ENCODE measurements around the gene CDCA7. TPM values are rescaled to one million over a fixed set of nuclear protein-coding genes. Genes with fewer than 3 reads are reported as not detected.

Gene CDCA7
- total RNA-seq, 1 experiment from 2014 or later, result 50.3 TPM

DNA sequence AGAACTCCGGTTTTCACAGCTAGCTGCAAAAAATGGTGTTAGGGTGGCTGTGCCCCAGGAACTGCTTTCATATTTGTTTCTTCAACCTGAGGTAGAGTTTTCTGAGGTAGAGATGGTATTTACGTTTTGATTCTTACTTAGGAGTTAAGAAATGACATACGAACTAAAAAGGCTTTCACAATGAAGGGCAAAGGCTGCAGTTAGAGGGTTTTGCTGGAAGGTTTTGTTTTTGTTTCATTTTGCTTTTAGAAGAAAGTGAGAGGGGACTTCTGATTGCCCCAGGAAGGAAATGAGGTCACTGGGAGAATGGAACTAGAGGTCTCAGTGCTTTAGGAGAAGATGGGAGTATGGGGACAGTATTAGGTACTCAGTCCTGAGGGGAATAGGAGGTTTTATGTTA is 15.5 kb downstream of the CDCA7 start:
- peaks cover 41 to 48% (median 48%) of the 10 kb centered on the region in 3 experiments; a peak in 6 of 7 replicates for H3K36me3 Mint-ChIP-seq (ENCODE audit: insufficient read depth in 1 of 3, low read depth in 3 of 3)
- H3T11ph ChIP-seq (ENCODE audit: low read length), result no peak overlapping the region
- peak overlapping the region; percentile 59 to 94 (median 72); a peak in 4 of 7 replicates for H3K27ac Mint-ChIP-seq
- H2AFZ ChIP-seq (ENCODE audit: low read length), result no peak overlapping the region
- H3K79me2 ChIP-seq (ENCODE audit: insufficient read depth, low read length), result no peaks in the 10 kb centered on the region
- no peak overlapping the region for H3K56ac ChIP-seq (ENCODE audit: insufficient read length, low read depth, low read length)
- no peak overlapping the region for H2BK20ac ChIP-seq (ENCODE audit: low read depth, low read length, poor library complexity, severe bottlenecking)
- H3K9ac ChIP-seq (ENCODE audit: extremely low read depth, insufficient read length, low read length), result no peak overlapping the region
- no peak for DNase-seq
- no peak overlapping the region for H2BK5ac ChIP-seq (ENCODE audit: insufficient read length, low read length)
- H3K4me3 Mint-ChIP-seq, result no peak overlapping the region
- H2AK5ac ChIP-seq (ENCODE audit: insufficient read length, low read length), result no peak overlapping the region
- no peaks in the 10 kb centered on the region for H3K27me3 ChIP-seq (ENCODE audit: insufficient read depth, low read length)
- no peak overlapping the region for H3K23ac ChIP-seq (ENCODE audit: insufficient read length, low read depth, low read length)
- no peak overlapping the region for H2BK15ac ChIP-seq (ENCODE audit: low read depth, low read length)
- H3K4me1 Mint-ChIP-seq, result peaks cover 13 to 14% of the 10 kb centered on the region in 2 experiments
- no peak overlapping the region for H3K4me2 ChIP-seq (ENCODE audit: insufficient read depth, insufficient read length, low read length)
- H3K9me3 ChIP-seq (ENCODE audit: control insufficient read depth, low read depth, low read length), result no peaks in the 10 kb centered on the region
- no peaks in the 10 kb centered on the region for H4K20me1 ChIP-seq (ENCODE audit: control insufficient read depth, insufficient read depth, insufficient read length)
- no peak overlapping the region for H4K8ac ChIP-seq (replicated peaks; ENCODE audit: insufficient read length, low read depth, low read length)
- H3K23me2 ChIP-seq (ENCODE audit: insufficient read length, low read depth, low read length, poor library complexity, severe bottlenecking), result no peaks in the 10 kb centered on the region
- H3K27ac ChIP-seq (ENCODE audit: insufficient read length, low read depth, low read length), result no peak overlapping the region
- H3K4me1 ChIP-seq (ENCODE audit: insufficient read depth, low read length), result no peaks in the 10 kb centered on the region; the same call in 1 of the 2 replicates
- no peaks in the 10 kb centered on the region for H3K79me1 ChIP-seq (ENCODE audit: insufficient read depth, low read depth, low read length, poor library complexity, severe bottlenecking)
- no peak overlapping the region for H4K5ac ChIP-seq (ENCODE audit: insufficient read length, low read depth, low read length)
- no peak overlapping the region for H3K4ac ChIP-seq (ENCODE audit: low read depth, low read length)
- WGBS (ENCODE audit: extremely low coverage, insufficient read length, low lambda C conversion rate), result no CpG with 5 or more reads among the region's 3 CpGs
- no peaks in the 10 kb centered on the region for H3K9me3 Mint-ChIP-seq
- H4K91ac ChIP-seq (ENCODE audit: insufficient read length, low read depth, low read length), result no peak overlapping the region
- no peak overlapping the region for H2BK120ac ChIP-seq (ENCODE audit: low read depth, low read length, poor library complexity, severe bottlenecking)
- TF ChIP-seq, protein P1, sequence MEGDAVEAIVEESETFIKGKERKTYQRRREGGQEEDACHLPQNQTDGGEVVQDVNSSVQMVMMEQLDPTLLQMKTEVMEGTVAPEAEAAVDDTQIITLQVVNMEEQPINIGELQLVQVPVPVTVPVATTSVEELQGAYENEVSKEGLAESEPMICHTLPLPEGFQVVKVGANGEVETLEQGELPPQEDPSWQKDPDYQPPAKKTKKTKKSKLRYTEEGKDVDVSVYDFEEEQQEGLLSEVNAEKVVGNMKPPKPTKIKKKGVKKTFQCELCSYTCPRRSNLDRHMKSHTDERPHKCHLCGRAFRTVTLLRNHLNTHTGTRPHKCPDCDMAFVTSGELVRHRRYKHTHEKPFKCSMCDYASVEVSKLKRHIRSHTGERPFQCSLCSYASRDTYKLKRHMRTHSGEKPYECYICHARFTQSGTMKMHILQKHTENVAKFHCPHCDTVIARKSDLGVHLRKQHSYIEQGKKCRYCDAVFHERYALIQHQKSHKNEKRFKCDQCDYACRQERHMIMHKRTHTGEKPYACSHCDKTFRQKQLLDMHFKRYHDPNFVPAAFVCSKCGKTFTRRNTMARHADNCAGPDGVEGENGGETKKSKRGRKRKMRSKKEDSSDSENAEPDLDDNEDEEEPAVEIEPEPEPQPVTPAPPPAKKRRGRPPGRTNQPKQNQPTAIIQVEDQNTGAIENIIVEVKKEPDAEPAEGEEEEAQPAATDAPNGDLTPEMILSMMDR (conservative IDR thresholded peaks at IDR 0.05), result no peak
- H3K14ac ChIP-seq (ENCODE audit: insufficient read depth, low read length), result no peak overlapping the region
- H2BK12ac ChIP-seq (ENCODE audit: insufficient read length, low read depth, low read length), result no peak overlapping the region
- no peak overlapping the region for H3K18ac ChIP-seq (ENCODE audit: insufficient read length, low read depth, low read length)
- H3K27me3 Mint-ChIP-seq (ENCODE audit: low read depth), result no peaks in the 10 kb centered on the region; the same call in 1 of the 2 replicates

Data from H9 (cell line).